Heart left ventricle (tissue), 13 donors: ENCODE data around the gene SESN1.

ENCODE experiments used
- CTCF ChIP-seq, 12 donors: fragments of 200-600 bp; sonication (generic) in 4 of 12; IDR thresholded peaks; one replicate each; pipeline versions ENCODE4 v1.5.0 to v1.8.0; 2018 to 2022; ENCODE audit warnings: antibody characterized with exemption in 12 of 12, mild to moderate bottlenecking in 5 of 12
- POLR2A ChIP-seq, 2 donors: fragments of 450-650 bp; IDR thresholded peaks; one replicate each; pipeline ENCODE4 v1.6.1; 2017; ENCODE audit warnings: antibody characterized with exemption in 2 of 2, mild to moderate bottlenecking in 2 of 2, moderate library complexity in 2 of 2
- donor health status: ischemic (EF 13 %, LVEDD 7.1; RV severe dilation, severe dysfunction).
- donor health status: DM: no; HTN: yes; CAD: no.
- donor health status: DM: no; HTN: no; CAD: no.
- donor health status: ischemic (EF 25% LVEDD 6.9; RV normal size, moderate dysfunction).
- donor health status: ischemic (EF 25% LVEDD 5.7; RV mildly dilated, moderate dysfunction).
- donor health status: ischemic (EF 35%, LVEDD 5.7; RV mildly dilated, moderate dysfunction).
- donor health status: nonischemic (EF 11% LVEDD 7.7; RV severe dilation, severe dysfunction).
- donor health status: DM: yes; HTN: yes; CAD: no.
- donor health status: PGD.
- donor health status: ischemic (EF 29% LVEDD 5.4; RV normal size, mild dysfunction).
- donor health status: nonischemic (EF 23%, LVEDD 6.1; RV moderate dilation, normal function).

DNA sequence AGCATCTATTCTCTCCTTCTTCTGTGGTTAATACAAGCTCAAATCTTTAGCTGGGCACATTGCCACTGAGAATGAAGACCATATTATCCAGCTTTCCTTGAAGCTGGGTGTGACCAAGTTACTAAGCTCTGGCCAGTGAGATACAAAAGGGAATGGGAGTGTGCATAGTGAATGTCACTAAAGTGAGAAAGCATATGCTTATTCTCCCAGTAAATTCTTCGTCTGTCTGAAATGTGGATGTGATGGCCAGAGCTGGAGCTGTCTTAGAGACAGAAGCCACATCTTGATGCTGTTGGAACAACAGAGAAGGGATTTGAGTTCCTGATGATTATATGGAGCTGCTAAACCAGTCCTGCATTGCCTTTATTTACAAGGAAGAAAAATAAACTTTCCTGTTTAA, 60.1 kb downstream of the SESN1 start:
- no peak for TF ChIP-seq CTCF (IDR thresholded peaks at IDR 0.05)
- TF ChIP-seq POLR2A (IDR thresholded peaks at IDR 0.05), result no peak
